Liver (tissue), 9 donors: ENCODE data around the gene HGS. TPM values are rescaled to one million over a fixed set of nuclear protein-coding genes. Genes with fewer than 3 reads are reported as not detected.

ENCODE experiments used
- DNase-seq: peaks from one replicate; pipeline ENCODE4 v3.0.0-alpha.2; 2017; ENCODE audit warnings: low spot score
- H3K27ac ChIP-seq, 2 donors: one replicate each; pipeline ENCODE4 v1.7.0; 2013; ENCODE audit warnings: inconsistent platforms in 2 of 2, low read length in 2 of 2, control low read depth in 1 of 2, low read depth in 1 of 2, mild to moderate bottlenecking in 1 of 2
- H3K27me3 ChIP-seq, 4 donors: one replicate each; pipeline versions ENCODE4 v1.6.1 to v1.7.0; 2013; ENCODE audit warnings: low read length in 3 of 4, inconsistent platforms in 1 of 4, mild to moderate bottlenecking in 1 of 4, moderate library complexity in 1 of 4; ENCODE audit not compliant: control insufficient read depth in 4 of 4, insufficient read depth in 4 of 4
- H3K36me3 ChIP-seq, 4 donors: one replicate each; pipeline versions ENCODE4 v1.6.1 to v1.7.0; 2013; ENCODE audit warnings: low read length in 3 of 4, mild to moderate bottlenecking in 3 of 4, low read depth in 1 of 4, moderate library complexity in 1 of 4; ENCODE audit not compliant: control insufficient read depth in 4 of 4, insufficient read depth in 3 of 4
- H3K4me1 ChIP-seq, 4 donors: one replicate each; pipeline versions ENCODE4 v1.6.1 to v1.7.0; 2013; ENCODE audit warnings: low read length in 3 of 4, mild to moderate bottlenecking in 3 of 4, moderate library complexity in 1 of 4; ENCODE audit not compliant: control insufficient read depth in 4 of 4, insufficient read depth in 4 of 4
- H3K4me3 ChIP-seq, 3 donors: one replicate each; pipeline versions ENCODE4 v1.6.1 to v1.7.0; 2013; ENCODE audit warnings: low read length in 3 of 3, control low read depth in 1 of 3, low read depth in 1 of 3, mild to moderate bottlenecking in 1 of 3
- H3K9ac ChIP-seq, 2 donors: one replicate each; pipeline ENCODE4 v1.7.0; 2013; ENCODE audit warnings: low read length in 2 of 2, mild to moderate bottlenecking in 2 of 2, moderate library complexity in 2 of 2, control low read depth in 1 of 2, low read depth in 1 of 2
- H3K9me3 ChIP-seq, 4 donors: one replicate each; pipeline versions ENCODE4 v1.6.1 to v1.7.0; 2013; ENCODE audit warnings: low read length in 3 of 4; ENCODE audit not compliant: control insufficient read depth in 4 of 4
- FOXA1 ChIP-seq: IDR thresholded peaks from 2 replicates; pipeline ENCODE4 v1.6.1; 2016; ENCODE audit warnings: antibody characterized with exemption
- FOXA2 ChIP-seq: IDR thresholded peaks from 2 replicates; pipeline ENCODE4 v1.6.1; 2016; ENCODE audit warnings: antibody characterized with exemption
- GABPA ChIP-seq, 2 donors: IDR thresholded peaks in 1 of 2; conservative IDR thresholded peaks in 1 of 2; 2 replicates each; pipeline ENCODE4 v1.6.1; 2016; ENCODE audit warnings: antibody characterized with exemption in 2 of 2, mild to moderate bottlenecking in 1 of 2, moderate library complexity in 1 of 2
- HNF4G ChIP-seq: IDR thresholded peaks from 2 replicates; pipeline ENCODE4 v1.6.1; 2016; ENCODE audit warnings: antibody characterized with exemption
- JUND ChIP-seq, 2 donors: IDR thresholded peaks; 2 replicates each; pipeline ENCODE4 v1.6.1; 2016; ENCODE audit warnings: antibody characterized with exemption in 2 of 2
- NR2F2 ChIP-seq: IDR thresholded peaks from 2 replicates; pipeline ENCODE4 v1.6.1; 2016; ENCODE audit warnings: antibody characterized with exemption
- RAD21 ChIP-seq, 2 donors: IDR thresholded peaks; 2 replicates each; pipeline ENCODE4 v1.6.1; 2016; ENCODE audit warnings: antibody characterized with exemption in 2 of 2, mild to moderate bottlenecking in 2 of 2
- RXRA ChIP-seq, 2 donors: IDR thresholded peaks; 2 replicates each; pipeline ENCODE4 v1.6.1; 2017 to 2018; ENCODE audit warnings: antibody characterized with exemption in 2 of 2, mild to moderate bottlenecking in 1 of 2
- TAF1 ChIP-seq: conservative IDR thresholded peaks from 2 replicates; pipeline ENCODE4 v1.6.1; 2016; ENCODE audit warnings: antibody characterized with exemption, mild to moderate bottlenecking
- WGBS: extraction: QIAGEN DNeasy Blood & Tissue Kit; methylation state at CpG from one replicate; pipeline ENCODE4 v1.1.7; 2013; 5-methylcytosine and 5-hydroxymethylcytosine counted together
- polyA plus RNA-seq, 2 donors: library from polyadenylated mRNA; stranded (reverse) in 1 of 2; unstranded in 1 of 2; fragments of 200-250 nt in 1 of 2; fragments of >200 nt in 1 of 2; fragmentation: Nextera tagmentation in 1 of 2; extraction: Ambion mirVana in 1 of 2; gene quantifications; one replicate each; pipeline versions ENCODE4 v1.2.1 to v1.2.3, GENCODE V29; 2013 to 2015
- total RNA-seq, 2 donors: library from RNA; depleted of rRNA; stranded (reverse); fragments of >200 nt; gene quantifications; one replicate each; pipeline ENCODE4 v1.2.3, GENCODE V29; 2014
- TF ChIP-seq, protein P1 (sequence below): fragments of 150-350 bp; IDR thresholded peaks from 2 replicates; pipeline ENCODE4 v1.5.1; 2017; ENCODE audit warnings: improper control_type of control experiment, low read depth, low read length; ENCODE audit not compliant: missing input control
- TF ChIP-seq, protein P2 (sequence below): IDR thresholded peaks from 2 replicates; pipeline ENCODE4 v1.6.1; 2016; ENCODE audit warnings: antibody characterized with exemption
- TF ChIP-seq, protein P3 (sequence below): IDR thresholded peaks from 2 replicates; pipeline ENCODE4 v1.6.1; 2016; ENCODE audit warnings: antibody characterized with exemption
- TF ChIP-seq, protein P4 (sequence below): IDR thresholded peaks from 2 replicates; pipeline ENCODE4 v1.6.1; 2016; ENCODE audit warnings: antibody characterized with exemption
- TF ChIP-seq, protein P5 (sequence below): IDR thresholded peaks from 2 replicates; pipeline ENCODE4 v1.6.1; 2016; ENCODE audit warnings: antibody characterized with exemption, mild to moderate bottlenecking
- donor health status: healthy.
- donor health status: healthy.
- donor health status: healthy.
- donor health status: healthy.
- donor health status: healthy.

HGS gene
- total and polyA plus RNA-seq, 4 donors = 21.8 to 31.6 (median 28.2) TPM

DNA sequence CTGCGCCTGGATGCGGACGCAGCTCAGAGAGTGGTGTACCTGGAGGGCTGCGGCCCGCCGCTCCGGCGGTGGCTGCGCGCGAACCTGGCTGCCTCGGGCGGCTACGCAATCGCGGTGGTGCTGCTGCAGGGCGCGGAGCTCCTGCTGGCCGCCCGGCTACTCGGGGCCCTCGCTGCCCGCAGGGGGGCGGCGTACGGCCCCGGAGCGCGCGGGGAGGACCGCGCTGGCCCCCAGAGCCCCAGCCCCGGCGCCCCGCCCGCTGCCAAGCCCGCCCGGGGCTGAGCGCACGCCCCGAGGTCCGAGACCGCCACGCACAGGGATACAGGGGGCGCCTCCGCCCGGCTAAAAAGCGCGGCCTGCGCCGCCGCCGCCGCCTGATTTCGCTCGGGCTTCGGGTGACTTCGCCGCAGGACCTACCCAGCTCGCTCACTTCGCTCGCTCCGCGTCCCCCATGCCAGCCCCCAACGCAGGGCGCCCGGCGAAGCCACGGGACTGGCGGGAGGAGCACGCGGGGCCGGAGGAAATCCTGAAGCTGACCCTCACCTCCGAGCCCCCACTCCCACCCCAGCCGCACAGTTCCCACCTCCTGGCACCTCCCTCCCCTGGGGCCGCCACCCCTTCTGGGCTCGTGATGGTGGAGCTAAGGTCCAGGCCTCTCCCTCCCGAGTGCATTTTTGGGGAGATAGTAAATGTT is 35.7 kb upstream of the HGS start (continued):
- TF ChIP-seq FOXA2 (no peak), JUND (IDR thresholded peaks at IDR 0.05) (no peak)

DNA sequence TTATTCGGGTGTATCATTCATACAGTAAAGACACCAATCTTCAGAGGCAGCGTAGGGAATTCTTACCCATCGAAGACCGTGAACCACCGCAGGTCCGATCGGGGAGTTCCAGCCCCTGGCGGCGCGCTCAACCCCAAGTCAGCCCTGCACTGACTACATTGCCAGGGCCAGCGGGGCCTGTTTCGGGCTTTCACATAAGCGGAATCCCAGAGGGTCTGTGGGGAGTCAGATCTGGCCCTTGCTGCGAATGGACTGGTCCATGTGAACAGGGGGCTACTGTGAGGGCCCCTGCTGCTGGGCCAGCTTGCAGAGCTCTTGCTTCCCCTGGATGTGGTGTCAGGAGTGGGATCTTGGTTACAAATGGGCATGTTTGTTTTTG is 35.1 kb upstream of the HGS start:
- no peaks in the 10 kb centered on the region for H3K4me1 ChIP-seq
- no peak overlapping the region for H3K4me3 ChIP-seq
- WGBS = 67% methylated on average over 14 of the region's 14 CpGs
- TF ChIP-seq, protein P1, sequence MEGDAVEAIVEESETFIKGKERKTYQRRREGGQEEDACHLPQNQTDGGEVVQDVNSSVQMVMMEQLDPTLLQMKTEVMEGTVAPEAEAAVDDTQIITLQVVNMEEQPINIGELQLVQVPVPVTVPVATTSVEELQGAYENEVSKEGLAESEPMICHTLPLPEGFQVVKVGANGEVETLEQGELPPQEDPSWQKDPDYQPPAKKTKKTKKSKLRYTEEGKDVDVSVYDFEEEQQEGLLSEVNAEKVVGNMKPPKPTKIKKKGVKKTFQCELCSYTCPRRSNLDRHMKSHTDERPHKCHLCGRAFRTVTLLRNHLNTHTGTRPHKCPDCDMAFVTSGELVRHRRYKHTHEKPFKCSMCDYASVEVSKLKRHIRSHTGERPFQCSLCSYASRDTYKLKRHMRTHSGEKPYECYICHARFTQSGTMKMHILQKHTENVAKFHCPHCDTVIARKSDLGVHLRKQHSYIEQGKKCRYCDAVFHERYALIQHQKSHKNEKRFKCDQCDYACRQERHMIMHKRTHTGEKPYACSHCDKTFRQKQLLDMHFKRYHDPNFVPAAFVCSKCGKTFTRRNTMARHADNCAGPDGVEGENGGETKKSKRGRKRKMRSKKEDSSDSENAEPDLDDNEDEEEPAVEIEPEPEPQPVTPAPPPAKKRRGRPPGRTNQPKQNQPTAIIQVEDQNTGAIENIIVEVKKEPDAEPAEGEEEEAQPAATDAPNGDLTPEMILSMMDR = no peak
- TF ChIP-seq FOXA2 (no peak), NR2F2 (no peak), JUND (IDR thresholded peaks at IDR 0.05) (no peak), FOXA1 (no peak), RXRA (IDR thresholded peaks at IDR 0.05) (no peak)
- TF ChIP-seq, protein P2, sequence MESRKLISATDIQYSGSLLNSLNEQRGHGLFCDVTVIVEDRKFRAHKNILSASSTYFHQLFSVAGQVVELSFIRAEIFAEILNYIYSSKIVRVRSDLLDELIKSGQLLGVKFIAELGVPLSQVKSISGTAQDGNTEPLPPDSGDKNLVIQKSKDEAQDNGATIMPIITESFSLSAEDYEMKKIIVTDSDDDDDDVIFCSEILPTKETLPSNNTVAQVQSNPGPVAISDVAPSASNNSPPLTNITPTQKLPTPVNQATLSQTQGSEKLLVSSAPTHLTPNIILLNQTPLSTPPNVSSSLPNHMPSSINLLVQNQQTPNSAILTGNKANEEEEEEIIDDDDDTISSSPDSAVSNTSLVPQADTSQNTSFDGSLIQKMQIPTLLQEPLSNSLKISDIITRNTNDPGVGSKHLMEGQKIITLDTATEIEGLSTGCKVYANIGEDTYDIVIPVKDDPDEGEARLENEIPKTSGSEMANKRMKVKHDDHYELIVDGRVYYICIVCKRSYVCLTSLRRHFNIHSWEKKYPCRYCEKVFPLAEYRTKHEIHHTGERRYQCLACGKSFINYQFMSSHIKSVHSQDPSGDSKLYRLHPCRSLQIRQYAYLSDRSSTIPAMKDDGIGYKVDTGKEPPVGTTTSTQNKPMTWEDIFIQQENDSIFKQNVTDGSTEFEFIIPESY = no peak
- no peak overlapping the region for H3K9ac ChIP-seq
- no peak overlapping the region for H3K27ac ChIP-seq
- H3K9me3 ChIP-seq = peaks cover 0 to 5% (median 2%) of the 10 kb centered on the region in 4 donors
- H3K27me3 ChIP-seq = peaks cover 0 to 6% (median 3%) of the 10 kb centered on the region in 4 donors
- H3K36me3 ChIP-seq = no peaks in the 10 kb centered on the region
- DNase-seq = no peak

DNA sequence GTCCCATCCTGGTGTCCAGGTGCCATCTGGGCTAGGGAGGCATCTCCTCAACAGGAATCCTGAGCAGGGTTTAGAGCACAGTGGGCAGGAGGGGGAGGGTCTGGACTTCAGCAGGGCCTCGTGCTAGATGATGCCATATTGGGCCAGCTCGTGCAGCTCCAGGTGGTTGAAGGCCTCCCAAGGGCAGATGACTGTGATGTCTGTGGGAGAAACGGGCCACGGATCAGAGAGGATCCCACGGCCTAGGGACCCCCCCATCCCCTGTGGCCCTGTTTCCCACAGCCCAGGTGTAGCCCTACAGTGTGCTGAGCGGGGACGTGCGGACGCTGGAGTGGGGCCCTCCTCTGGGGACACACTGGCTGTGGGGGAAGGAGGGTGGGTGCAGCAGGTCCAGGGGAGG is 32.9 kb upstream of the HGS start:
- H3K27me3 ChIP-seq = peaks cover 0 to 6% (median 3%) of the 10 kb centered on the region in 4 donors
- peaks cover 0 to 5% (median 2%) of the 10 kb centered on the region in 4 donors for H3K9me3 ChIP-seq
- WGBS = 88% methylated on average over 9 of the region's 9 CpGs
- no peak overlapping the region for H3K9ac ChIP-seq
- DNase-seq = no peak
- no peak for TF ChIP-seq JUND (IDR thresholded peaks at IDR 0.05)
- no peaks in the 10 kb centered on the region for H3K36me3 ChIP-seq
- peaks cover 0 to 3% (median 0%) of the 10 kb centered on the region in 4 donors for H3K4me1 ChIP-seq
- H3K27ac ChIP-seq = no peak overlapping the region
- H3K4me3 ChIP-seq = no peak overlapping the region

DNA sequence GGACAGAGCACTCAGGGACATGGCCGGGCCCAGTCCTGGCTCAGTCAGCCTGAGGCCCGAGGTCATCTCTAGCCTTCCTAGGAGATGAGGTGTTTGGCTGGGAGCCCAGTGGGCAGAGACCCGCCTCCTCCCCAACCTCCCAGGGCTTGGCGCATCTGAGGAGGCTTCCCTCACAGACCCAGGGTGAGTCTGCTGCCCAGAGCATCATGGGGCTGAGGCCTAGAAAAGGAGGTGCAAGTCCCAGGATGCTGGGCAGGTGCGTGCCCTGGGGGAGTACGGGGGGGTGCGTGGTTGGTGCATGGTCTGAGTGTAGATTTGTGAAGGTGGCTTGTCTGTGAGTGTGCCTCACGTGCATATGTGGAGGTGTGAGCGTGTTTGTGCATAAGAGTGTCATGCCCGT is 32.1 kb upstream of the HGS start:
- peaks cover 0 to 6% (median 3%) of the 10 kb centered on the region in 4 donors for H3K27me3 ChIP-seq
- H3K4me3 ChIP-seq = no peak overlapping the region
- peaks cover 0 to 5% (median 2%) of the 10 kb centered on the region in 4 donors for H3K9me3 ChIP-seq
- no peak overlapping the region for H3K9ac ChIP-seq
- peaks cover 0 to 3% (median 0%) of the 10 kb centered on the region in 4 donors for H3K4me1 ChIP-seq
- TF ChIP-seq, protein P3, sequence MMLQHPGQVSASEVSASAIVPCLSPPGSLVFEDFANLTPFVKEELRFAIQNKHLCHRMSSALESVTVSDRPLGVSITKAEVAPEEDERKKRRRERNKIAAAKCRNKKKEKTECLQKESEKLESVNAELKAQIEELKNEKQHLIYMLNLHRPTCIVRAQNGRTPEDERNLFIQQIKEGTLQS = no peak
- TF ChIP-seq TAF1 (no peak), GABPA (IDR thresholded peaks at IDR 0.05 in 1 of 2, conservative IDR thresholded peaks at IDR 0.05 in 1 of 2) (no peak), NR2F2 (no peak), RXRA (IDR thresholded peaks at IDR 0.05) (no peak), RAD21 (IDR thresholded peaks at IDR 0.05) (no peak), HNF4G (no peak)
- TF ChIP-seq, protein P4, sequence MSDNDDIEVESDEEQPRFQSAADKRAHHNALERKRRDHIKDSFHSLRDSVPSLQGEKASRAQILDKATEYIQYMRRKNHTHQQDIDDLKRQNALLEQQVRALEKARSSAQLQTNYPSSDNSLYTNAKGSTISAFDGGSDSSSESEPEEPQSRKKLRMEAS = no peak
- TF ChIP-seq, protein P5, sequence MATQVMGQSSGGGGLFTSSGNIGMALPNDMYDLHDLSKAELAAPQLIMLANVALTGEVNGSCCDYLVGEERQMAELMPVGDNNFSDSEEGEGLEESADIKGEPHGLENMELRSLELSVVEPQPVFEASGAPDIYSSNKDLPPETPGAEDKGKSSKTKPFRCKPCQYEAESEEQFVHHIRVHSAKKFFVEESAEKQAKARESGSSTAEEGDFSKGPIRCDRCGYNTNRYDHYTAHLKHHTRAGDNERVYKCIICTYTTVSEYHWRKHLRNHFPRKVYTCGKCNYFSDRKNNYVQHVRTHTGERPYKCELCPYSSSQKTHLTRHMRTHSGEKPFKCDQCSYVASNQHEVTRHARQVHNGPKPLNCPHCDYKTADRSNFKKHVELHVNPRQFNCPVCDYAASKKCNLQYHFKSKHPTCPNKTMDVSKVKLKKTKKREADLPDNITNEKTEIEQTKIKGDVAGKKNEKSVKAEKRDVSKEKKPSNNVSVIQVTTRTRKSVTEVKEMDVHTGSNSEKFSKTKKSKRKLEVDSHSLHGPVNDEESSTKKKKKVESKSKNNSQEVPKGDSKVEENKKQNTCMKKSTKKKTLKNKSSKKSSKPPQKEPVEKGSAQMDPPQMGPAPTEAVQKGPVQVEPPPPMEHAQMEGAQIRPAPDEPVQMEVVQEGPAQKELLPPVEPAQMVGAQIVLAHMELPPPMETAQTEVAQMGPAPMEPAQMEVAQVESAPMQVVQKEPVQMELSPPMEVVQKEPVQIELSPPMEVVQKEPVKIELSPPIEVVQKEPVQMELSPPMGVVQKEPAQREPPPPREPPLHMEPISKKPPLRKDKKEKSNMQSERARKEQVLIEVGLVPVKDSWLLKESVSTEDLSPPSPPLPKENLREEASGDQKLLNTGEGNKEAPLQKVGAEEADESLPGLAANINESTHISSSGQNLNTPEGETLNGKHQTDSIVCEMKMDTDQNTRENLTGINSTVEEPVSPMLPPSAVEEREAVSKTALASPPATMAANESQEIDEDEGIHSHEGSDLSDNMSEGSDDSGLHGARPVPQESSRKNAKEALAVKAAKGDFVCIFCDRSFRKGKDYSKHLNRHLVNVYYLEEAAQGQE = no peak
- WGBS = 77% methylated on average over 10 of the region's 10 CpGs
- H3K27ac ChIP-seq = no peak overlapping the region
- H3K36me3 ChIP-seq = no peaks in the 10 kb centered on the region
- no peak for DNase-seq
